GM18505 (cell line): ENCODE data around the gene PIK3C2G.
"Not testable (repeated sequence)": the region's sequence is repeated elsewhere in the genome, so short reads cannot be mapped to it uniquely, and the experiment has no call there.

Experiments
- ATAC-seq: cut with Tn5 transposase; IDR thresholded peaks from one replicate; pipeline ENCODE4 v1.9.1; 2021; ENCODE audit not compliant: unreplicated experiment
- POLR2A ChIP-seq: IDR thresholded peaks from 4 replicates; pipeline ENCODE4 v1.6.1; 2011; ENCODE audit warnings: borderline replicate concordance; ENCODE audit not compliant: insufficient read depth, insufficient read length; ENCODE audit errors: extremely low read depth

PIK3C2G gene

DNA sequence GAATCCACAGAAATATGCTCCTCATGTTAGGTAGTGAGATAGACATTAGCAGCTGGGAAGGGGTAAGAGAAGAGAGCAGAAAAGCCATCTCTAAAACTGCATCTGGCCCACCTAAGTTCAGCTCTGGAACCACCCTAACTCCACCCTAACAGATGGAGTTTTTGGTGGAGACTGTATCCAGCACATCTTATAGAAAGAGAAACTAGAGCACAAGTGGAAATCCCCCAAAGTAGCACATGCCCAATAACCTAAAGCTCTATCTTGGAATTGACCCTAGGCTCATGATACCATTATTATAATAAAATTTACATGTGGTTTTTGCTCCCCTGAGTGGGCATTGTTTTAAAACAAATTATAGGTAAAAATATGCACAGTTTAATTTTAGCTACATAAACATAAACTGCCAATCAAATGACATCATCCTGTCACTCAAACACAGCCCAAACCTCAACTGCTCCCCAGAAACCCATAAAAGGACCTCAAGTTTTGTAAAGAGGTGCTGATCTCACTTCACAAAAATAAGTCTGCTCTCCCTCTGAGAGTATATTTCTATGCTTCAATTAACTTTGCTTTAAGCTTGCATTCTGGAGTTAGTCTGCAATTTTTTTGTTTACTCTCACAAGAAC, 206.4 kb downstream of the PIK3C2G start:
- TF ChIP-seq POLR2A: no peak
- peak; percentile 52 for ATAC-seq

DNA sequence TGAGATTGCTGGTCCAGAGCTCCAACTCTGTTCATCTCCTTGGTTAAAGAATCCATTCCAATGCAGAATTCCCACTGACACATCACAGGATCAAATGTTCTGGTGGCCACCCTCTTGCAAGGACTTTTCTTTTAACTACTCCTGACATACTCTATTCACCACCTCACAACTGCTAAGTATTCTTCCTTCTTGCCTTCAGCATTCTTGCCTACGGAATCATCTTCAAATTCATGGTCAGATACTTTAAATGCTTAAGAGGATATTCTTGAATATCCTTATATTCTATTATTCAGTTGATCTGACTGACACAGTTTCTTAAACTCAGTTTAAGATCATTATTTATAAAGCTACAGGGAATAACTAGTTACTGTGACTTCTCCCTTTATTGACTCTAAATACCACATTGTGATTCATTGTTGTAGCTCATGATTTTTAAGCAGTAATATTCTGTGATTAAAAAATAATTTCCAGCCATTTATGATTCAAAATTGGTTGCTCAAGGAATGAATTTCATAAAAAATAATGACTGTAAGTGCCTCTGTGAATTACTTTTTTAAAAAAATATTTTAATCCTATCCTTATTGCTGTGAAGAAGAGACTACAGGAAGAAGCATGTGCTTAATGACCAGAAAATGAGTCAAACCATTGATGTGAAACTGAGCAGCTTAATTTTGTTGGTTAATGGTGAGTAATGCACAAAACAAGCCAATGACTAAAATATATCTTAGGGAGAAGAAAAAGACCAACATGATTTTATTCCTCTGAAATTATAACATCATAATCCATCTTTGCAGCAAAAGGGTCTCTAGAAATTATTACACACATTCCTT, 207.1 kb downstream of the PIK3C2G start:
- TF ChIP-seq POLR2A: no peak

DNA sequence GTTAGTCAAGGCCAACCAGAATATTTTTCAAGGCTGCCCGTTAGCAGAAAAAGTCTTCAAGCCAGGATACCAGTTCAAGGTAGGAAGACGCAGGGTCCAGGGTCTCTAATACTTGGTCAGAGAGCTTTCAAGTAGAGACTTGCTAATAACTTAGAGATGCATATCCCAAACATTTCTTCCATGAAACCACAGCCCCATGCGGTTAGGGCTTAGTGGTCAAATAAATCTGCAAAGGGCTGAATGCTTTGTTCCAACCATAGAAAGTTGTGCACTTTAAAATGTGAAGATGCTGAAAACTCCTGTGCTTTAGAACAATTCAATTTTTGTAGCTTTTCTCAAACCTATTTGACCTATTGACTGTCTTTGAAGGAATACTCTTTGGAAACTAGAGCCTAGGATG, 208.9 kb downstream of the PIK3C2G start:
- TF ChIP-seq POLR2A: no peak
- ATAC-seq: no peak

More for the DNA sequence above, 207.1 kb downstream of the PIK3C2G start:
- ATAC-seq: no peak

- TF ChIP-seq POLR2A: no peak
- ATAC-seq: no peak
Observed at GRCh38 chr12:18472304-18472703, 211.0 kb downstream of the PIK3C2G start.

GRCh38 chr12:18472806-18473205, 211.5 kb downstream of the PIK3C2G start:
- TF ChIP-seq POLR2A: no peak
- no peak for ATAC-seq

DNA sequence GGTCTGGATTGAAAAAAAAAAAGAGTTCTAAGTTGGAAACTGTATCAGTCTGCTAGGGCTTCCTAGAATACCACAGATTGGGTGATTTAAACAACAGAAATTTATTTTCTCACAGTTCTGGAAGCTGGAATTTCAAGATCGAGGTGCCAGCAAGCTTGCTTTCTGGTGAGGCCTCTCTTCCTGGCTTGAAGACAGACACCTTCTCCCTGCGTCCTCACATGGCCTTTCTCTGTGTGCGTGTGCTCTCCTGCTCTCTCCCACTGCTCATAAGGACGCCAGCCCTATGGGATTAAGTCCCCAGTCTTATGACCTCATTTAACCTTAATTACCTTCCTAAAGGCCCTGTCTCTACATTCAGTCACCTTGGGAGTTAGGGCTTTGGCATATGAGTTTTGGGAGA, 215.5 kb downstream of the PIK3C2G start:
- no peak for TF ChIP-seq POLR2A

DNA sequence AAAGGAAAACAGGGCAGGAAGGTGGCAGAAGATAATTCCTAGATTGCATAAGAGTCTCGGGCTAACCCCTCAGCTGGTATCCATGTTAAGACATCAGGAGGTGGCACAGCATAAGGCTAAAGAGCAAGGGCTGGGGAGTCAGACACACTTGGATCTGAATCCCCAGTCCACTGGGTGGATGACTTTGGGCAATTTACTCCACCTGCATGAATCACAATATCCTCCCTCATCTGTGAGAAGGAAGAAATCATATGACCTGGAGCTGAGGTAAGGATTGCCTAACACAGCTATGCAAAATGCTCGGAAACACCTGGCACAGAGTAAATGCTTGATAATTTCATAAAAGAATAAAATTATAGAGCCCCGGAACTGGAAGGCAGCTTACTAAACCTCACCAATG, 217.9 kb downstream of the PIK3C2G start:
- TF ChIP-seq POLR2A: no peak
- no peak for ATAC-seq

More for the DNA sequence above, 215.5 kb downstream of the PIK3C2G start:
- no peak for ATAC-seq

DNA sequence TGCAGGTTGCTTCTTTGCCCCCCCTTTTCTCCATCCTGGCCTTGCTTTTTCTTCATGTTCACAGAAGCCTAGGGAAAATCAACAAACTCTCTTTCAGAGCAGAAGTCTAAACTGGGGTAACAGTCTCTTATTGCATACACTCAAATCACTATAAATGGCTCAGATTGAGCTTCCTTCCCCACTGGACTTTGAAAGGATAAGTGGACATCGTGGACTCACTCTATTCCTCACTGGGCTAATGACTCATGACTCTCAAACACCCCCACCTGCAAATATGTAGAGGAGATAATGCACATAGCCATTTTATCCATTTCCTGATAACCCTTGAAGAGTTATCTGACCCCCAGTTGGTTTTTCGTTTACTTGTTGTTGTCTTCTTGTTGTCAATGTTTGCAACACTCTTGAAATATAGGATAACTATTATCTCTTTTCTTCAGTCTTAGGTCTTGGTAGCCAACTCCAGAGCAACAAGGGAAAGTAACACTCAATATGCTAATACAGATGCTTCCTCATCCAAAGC, 221.3 kb downstream of the PIK3C2G start:
- TF ChIP-seq POLR2A: no peak
- ATAC-seq: no peak

DNA sequence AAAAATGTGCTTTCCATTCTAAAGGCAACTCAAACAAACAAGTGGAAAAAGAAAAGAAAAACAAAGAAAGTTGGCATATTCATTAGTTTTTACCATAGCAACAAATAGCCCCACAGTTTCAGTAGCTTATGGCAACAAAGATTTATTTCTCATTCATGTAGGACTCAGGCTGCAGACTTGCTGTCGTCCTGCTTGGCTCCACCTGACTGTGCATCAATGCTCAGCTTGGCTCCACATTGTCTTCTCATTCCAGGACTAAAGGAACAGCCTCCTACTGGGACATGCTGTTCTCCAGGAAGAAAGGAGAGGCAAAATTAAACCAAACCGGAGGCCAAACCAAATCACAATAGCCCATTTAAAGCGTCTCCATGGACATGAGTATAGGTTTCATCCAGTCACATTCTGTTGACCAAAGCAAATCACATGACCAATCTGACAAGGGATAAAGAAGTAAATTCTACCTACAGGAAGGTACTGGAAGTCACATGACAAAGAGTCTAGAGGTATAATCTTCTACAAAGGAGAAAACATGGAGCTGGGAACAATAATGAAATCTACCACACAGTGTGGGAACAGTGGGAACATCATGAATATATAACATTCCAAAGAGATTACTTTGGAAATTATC, 222.5 kb downstream of the PIK3C2G start:
- ATAC-seq: no peak
- TF ChIP-seq POLR2A: no peak

DNA sequence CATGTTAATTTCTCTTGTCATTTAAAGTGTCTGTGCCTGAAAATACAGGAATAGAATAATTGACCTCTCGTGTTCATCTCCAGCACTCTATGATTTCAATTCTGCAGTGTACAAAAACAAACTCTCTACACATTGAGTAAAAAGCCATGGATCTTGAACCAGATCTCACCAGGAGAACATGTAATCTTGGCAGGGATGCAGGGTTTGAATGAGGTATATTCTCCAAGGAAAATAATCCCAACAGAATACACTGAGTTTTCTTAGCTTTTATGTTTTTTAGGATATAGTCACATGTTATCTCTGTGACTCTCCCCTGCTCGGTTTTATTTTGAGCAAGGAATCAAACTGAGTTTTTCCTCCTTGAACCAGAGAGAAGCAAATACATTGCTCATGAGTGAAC, 224.7 kb downstream of the PIK3C2G start:
- ATAC-seq: no peak
- TF ChIP-seq POLR2A: no peak

GRCh38 chr12:18487509-18487908, 226.2 kb downstream of the PIK3C2G start:
- TF ChIP-seq POLR2A: no peak
- no peak for ATAC-seq

GRCh38 chr12:18492372-18493025, 231.2 kb downstream of the PIK3C2G start:
- no peak for TF ChIP-seq POLR2A

GRCh38 chr12:18496156-18496555, 234.8 kb downstream of the PIK3C2G start:
- no peak for TF ChIP-seq POLR2A
- ATAC-seq: no peak

More at GRCh38 chr12:18492372-18493025, 231.2 kb downstream of the PIK3C2G start:
- no peak for ATAC-seq

- not testable (repeated sequence) for ATAC-seq
Observed at GRCh38 chr12:18500160-18500574, 238.8 kb downstream of the PIK3C2G start.

GRCh38 chr12:18500736-18501135, 239.4 kb downstream of the PIK3C2G start:
- not testable (repeated sequence) for ATAC-seq
